GM18861 (cell line): ENCODE results near the gene PRPSAP1.
"Not testable (repeated sequence)": the region's sequence is repeated elsewhere in the genome, so short reads cannot be mapped to it uniquely, and the experiment has no call there.

ENCODE experiments used
- ATAC-seq: cut with Tn5 transposase; IDR thresholded peaks from one replicate; pipeline ENCODE4 v1.9.1; 2021; ENCODE audit not compliant: unreplicated experiment

Gene PRPSAP1

DNA sequence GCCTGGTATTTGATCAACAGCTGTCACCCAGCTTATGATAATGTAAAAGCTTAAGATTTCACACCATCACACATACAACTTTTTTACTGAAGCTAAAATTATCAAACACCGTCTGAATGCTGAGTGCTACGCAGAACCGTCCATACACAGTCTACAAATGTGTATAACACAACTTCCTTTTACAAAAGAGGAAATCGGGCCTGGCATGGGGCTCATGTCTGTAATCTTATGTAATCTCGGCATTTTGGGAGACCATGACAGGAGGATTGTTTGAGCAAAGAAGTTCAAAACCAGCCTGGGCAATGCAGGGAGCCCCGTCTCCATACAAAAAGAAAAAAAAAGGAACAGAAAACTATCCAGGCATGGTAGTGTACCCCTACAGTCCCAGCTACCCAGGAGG is 26.0 kb downstream of the PRPSAP1 start:
- ATAC-seq: no peak

DNA sequence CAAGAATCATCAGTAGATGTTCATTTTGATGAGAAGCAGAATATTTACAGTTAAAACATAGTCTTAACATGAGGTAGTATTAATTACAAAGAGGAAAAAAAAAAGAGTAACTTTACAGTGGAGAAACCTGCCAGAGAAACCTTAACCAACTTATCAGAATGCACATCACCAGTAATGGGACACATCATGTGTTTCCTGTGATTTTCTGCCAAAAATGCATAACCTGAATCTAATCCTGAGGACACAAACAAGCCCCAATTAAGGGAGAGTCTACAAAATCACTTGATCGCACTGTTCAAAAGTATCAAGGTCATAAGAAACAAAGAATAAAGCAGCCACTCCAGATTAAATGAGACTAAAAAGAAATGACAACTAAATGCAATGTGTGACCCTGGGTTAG is 27.4 kb downstream of the PRPSAP1 start:
- no peak for ATAC-seq

DNA sequence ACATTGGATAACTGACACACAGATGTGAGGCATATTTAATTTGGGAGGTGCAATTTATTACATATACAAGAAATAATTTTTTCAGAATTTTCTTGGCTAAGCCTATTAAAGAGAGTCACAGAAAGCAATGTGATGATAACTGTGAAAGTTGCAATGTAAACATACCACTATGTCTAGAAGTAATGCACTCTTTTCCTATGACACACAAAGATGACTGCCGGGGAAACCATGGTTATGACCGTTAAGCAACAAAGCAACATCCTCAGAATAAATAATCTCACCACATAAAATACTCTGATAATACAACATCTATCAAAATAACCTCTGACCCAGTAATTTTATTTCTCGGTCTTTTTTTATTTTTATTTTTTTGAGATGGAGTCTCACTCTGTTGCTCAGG is 35.1 kb downstream of the PRPSAP1 start:
- no peak for ATAC-seq

DNA sequence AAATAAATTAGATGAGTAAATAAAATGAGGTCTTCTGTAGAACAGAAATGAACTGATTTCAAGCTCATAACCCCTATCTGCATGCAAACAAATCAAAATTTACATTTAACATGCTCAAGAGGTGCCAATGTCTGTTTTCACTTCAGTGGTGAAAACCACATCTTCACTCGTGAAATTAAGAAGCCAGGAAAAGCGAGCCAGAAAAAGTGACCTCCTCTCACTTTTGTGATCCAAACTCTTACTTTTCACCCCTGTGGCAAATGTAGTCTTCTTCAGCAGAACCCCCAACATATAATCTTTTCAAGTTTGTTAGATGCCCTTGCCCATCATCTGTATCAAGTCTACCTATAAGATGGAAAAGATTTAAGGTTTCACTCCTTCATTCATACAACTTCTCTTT is 36.2 kb downstream of the PRPSAP1 start:
- ATAC-seq: no peak

DNA sequence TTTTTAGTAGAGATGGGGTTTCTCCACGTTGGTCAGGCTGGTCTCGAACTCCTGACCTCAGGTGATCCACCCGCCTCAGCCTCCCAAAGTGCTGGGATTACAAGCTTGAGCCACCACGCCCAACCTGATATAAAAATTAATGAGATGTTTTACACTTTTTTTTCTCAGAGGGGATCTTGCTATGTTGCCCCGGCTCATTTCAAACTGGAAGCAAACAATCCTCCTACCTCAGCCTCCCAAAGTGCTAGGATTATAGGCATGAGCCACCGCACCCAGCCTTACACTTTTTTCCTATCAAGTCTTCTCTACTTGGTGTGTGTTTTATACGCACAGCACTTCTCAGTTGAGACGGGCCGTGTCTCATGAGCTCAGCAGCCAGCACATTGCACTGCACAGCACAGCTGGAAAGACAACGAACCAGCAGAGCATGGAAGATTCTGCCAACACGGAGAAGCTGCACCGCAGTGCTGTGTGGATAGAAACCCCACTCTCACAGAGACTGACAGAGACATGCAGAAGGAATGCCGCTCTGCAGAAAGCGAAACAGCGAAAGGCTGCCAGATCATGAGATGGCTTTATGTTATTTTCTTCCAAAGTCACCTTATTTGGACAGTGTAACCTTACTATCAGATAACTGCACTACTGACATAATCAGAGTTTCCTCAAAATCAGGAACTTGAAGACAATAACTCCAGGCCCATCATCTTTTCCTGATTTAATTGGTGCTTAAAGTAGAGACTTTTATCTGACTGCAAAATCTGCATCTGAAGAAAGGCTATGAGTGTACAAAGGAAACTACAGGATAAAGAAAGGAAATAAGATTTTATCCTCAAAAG is 39.1 kb downstream of the PRPSAP1 start:
- no peak for ATAC-seq

DNA sequence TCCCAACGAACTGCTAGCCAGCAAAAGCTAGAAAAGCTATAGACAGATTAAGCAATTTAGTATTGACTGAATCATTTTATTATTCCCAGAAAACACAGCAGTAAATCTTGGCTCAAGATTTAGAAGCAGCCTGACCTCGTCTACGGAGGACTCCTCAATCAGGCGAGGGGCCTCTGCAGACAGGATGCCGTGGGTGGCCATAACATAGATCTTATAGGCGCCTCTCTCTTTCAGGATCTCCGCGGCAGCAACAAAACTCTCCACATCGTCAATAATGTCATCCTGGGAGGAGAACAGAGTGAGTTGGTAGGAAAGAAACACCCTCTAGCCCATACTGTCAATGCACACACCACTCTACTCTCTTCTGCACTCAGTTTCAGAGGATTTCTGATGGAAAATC is 41.0 kb downstream of the PRPSAP1 start:
- ATAC-seq: no peak

DNA sequence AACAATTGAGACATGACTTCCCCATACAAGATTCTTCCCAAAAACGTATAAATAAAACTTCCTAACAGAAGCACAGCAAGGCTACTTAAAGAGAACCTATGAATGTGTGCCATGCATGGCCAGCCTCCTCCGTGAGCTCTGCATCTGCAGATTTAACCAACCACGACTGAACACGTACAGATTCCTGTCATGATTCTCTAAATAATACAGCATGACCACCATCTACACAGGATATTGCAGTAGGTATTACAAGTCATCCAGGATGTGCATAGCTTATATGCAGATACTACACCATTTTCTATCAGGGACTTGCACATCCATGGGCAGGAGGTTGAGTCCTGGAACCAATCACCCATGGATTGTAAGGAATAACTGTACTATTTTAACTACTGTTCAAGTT is 44.3 kb downstream of the PRPSAP1 start:
- ATAC-seq: no peak

DNA sequence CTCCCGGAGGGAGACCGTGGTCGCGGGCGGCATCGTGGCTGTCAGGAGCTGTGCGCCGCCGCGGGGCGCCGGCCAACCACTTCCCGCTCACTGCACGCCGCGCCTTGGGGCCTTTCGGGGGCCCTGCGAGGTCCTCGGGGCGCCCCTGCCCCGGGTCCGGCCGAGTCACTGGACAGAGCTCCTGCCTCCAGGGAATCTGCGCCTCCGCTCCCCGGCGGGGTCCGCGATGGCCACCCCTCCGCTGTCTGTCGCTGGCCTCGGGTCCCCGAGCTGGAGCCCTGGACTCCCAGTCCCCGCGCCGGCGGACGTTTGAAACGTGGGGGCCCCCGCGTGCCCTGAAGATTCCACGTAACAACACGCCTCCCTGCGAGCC is 45.8 kb downstream of the PRPSAP1 start, which contains the start of gene QRICH2:
QRICH2 (minus strand) TSS at position 311 of the 373 bp plus-strand sequence; CDS start at position 33, 278 bp downstream.
- ATAC-seq: no peak

DNA sequence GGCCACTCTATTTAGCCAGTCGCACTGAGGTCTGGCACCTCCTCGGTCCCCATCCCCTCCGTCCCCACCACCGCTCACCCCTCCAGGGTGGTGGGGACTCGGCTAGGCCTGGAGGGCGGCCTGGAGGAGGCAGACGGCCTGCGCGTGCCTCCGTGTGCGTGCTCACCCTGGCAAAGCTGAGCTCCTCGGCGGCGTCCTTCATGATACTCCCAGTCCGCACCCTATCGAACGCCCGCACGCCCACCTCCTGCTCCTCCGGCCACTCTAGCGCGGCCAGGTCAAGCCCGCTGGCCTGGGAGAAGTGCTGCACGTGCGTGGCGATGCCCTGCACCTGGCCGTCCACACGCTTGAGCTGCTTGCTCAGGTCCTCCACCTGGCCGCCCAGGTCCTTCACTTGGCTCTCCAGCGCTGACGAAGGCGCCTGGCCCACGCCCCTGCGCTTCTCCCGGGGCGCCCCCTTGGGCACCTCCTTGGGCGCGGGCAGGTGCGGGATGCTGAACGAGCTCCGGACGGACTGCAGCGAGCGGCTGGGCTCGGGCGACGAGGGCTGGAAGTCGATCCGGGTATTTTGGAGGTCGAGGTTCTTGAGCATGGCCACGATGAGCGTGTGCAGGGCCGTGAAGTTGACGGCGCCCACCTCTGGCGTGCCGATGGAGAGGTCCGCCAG is 46.3 kb downstream of the PRPSAP1 start:
- ATAC-seq: no peak

DNA sequence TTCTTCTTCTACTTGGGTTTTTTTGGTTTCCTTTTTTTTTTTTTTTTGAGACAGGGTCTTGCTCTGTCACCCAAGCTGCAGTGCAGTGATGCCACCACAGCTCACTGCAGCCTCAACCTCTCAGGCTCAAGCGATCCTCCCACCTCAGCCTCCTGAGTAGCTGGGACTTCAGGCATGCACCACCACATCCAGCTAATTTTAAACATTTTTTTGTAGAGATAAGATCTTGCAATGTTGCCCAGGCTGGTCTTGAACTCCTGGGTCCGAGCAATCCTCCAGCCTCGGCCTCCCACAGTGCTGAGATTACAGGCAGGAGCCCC is 48.6 kb downstream of the PRPSAP1 start:
- ATAC-seq: not testable (repeated sequence)

DNA sequence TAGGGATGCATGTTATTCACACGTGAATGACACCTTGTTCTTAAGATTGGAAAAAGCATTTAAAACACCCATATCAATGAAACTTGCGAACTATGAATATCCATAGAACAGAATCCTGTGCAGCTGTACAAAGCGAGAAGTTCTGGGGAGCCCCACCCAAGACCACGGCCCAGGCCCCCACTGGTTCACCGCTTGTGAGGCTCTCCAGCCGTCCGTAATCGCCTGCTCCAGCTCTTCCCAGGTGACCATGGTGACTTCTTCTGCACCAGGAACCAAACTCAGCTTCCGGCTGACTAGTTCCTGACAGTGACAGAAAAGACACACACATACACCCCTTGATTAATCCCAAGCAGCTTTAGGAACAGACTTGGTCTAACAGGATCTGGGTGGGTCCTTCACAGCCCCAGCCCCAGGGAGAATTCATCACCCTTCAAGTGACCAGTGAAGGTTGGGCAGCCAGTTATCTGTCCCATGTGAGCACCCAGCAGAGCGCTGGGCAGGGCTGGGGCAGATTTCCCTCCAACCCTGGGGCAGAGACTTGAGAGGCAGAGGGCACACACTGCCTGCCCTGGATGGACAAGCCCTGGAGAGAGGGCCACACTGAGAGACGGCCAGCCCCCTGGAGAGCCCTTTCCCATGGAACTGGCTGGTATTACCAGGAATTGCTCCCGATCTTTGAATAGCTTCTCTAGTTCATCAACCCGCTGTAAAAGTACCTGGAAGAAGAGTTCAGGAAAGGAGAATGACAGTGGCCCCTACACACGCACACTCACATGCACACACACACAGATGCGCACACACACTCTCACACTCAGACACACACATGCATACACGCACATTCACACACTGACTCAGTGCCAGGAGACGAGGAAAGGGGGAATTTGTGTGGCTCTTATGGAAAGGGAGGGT is 49.2 kb downstream of the PRPSAP1 start:
- ATAC-seq: no peak

DNA sequence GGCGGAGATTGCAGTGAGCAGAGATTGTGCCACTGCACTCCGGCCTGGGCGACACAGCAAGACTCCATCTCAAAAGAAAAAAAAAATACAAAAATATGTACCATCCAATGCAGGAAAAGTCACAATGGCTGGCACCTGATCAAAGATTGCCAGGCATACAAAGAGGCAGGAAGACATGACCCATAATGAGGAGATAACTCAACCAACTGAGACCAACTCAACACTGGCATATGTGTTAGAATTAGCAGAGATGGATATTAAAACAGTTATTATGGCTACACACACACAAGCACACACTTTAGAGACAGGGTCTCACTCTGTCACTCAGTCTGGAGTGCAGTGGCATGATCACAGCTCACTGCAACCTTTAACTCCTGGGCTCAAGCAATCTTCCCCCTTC is 56.3 kb downstream of the PRPSAP1 start:
- no peak for ATAC-seq

DNA sequence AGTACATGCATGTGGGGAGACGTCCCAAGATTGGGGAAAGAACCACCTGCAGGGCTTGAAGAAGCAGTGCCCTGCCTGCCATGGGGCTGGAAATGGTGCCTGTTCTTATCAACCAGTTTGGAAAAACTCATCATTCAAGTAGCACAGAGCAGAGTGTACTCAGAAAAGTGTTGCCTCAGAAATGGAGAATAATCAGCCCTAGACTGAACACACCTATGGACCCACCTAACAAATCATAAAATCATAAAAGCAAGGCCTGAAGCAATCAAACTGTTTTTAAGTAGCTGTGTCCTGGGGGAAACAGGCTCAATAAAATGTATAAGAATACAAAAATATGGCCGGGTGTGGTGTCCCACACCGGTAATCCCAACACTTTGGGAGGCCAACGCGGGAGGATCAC is 56.8 kb downstream of the PRPSAP1 start:
- ATAC-seq: no peak

DNA sequence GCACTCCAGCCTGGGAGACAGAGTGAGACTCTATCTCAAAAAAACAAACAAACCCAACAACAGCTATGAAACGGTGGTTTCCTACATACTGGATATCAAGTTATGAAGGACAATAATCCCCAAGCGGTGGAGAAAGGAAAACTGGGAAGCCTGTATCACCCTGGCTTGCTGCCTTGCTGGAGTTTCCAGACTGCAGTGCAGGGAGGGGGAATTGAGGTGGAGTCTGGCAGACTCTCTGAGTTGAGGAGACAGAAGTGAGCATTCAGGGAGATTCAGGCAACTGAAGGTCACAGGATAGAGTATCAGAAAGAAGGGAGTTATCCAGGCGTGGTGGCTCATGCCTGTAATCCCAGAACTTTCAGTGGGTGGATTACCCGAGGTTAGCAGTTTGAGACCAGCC is 57.5 kb downstream of the PRPSAP1 start:
- ATAC-seq: no peak

DNA sequence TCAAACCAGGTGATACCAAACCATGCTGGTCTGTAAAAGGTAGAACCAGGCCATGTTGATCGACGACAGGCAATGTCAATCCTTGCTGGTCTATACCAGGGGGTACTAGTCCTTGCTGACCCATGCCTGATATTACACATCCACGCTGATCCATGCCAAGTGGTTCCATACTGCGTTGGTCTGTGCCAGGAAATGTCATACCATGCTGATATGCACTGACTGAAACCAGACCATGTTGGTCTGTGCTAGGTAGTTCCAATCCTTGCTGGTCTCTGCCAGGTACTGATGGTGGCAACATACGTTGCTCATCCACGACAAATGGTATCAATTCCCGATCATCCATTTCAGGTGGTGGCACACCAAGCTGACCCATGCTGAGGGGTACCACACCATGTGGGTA is 60.6 kb downstream of the PRPSAP1 start:
- no peak for ATAC-seq

DNA sequence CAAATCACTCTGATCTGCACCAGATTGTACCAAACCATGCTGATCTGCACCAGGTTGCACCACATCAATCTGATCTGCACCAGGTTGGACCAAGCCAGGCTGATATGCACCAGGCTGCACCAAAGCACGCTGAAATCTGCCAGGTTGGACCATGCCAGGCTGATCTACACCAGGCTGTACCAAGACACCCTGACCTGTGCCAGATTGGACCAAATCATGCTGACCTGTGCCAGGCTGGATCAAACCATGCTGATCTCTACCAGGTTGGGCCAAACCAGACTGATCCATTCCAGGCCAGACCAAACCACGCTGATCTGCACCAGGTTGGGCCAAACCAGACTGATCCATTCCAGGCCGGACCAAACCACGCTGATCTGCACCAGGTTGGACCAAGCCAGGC is 61.1 kb downstream of the PRPSAP1 start:
- ATAC-seq: no peak

DNA sequence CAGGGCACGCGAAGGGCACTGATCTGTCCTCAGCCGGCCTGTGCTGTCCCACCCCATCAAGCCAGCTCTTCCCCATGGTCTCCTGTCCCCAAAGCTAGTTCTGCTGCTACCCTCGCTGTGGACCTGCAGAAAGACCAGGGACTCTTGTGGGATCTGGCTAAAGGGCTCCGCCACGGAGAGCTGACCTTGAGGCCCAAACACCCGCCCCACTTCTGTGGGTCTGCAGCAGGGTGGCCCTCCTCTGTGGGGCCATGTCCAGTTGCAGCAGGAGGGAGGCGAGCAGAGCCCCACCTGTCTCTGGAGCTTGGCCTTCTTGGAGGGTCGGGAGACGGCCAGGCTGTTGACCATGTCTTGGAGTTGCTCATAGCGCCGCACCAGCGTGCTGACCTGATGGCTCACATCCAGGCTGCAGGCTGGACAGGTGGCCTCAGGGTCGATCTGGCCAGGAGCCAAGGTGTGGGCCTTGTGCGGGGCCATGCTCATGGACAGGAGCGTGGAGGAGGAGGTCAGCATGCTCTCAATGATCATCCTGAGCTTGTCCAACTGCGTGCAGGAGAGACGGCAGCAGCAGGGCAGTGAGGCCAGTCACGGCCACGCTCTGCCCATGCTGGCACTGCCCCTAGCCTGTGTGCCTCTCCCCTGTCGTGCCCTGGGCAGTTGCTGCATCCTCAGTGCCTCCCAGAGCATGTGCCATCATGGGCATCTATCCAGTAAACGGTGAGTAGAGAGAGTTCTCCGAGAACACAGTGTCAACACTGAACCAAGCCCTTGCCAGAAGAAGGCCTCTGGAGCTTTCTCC is 71.9 kb downstream of the PRPSAP1 start:
- no peak for ATAC-seq

DNA sequence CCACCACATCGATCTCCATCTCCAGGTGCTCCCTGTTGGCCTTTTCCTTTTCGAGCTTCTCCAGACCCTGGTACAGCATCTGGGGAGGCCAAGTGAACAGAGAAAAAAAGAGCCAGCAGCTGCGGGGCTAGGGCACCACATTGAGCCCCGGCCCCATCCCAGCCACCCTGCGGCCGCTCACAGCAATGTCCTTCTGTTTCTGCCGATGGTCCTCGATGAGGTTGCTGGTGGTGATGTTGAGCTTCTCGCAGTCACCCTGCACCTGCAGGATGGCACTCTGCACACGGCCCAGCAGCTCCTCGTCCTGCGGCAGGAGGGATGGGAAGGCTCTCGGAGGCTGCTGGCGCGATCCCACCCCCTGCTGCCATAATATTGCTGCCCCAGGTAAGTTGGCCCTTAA is 73.1 kb downstream of the PRPSAP1 start:
- no peak for ATAC-seq

DNA sequence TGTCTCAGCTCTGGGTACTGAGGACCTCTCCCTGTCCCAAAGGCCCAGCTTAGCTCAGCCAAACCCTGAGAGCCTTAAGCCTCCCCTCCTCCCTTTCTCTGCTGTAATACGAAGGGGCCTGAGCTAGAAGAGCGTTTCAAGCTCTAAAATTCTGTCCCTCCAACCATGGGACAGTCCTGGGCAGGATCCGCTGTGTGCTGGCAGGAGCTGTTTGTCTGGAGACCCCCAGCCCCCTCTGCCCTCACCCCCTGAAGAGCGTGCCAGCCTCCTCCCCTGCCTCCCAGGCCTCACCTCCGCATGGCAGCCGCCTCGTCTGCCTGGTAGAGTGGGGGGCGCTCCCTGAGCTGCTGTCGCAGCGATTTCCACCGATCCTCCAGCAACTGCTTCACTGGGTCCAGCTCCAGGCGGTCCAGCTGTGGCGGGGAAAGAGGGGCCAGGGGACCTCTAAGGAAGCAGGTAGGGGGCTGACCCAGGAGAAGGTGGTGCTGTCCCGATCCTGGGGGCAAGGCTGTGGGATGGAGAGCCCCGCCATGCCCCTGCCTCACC is 73.9 kb downstream of the PRPSAP1 start:
- no peak for ATAC-seq

DNA sequence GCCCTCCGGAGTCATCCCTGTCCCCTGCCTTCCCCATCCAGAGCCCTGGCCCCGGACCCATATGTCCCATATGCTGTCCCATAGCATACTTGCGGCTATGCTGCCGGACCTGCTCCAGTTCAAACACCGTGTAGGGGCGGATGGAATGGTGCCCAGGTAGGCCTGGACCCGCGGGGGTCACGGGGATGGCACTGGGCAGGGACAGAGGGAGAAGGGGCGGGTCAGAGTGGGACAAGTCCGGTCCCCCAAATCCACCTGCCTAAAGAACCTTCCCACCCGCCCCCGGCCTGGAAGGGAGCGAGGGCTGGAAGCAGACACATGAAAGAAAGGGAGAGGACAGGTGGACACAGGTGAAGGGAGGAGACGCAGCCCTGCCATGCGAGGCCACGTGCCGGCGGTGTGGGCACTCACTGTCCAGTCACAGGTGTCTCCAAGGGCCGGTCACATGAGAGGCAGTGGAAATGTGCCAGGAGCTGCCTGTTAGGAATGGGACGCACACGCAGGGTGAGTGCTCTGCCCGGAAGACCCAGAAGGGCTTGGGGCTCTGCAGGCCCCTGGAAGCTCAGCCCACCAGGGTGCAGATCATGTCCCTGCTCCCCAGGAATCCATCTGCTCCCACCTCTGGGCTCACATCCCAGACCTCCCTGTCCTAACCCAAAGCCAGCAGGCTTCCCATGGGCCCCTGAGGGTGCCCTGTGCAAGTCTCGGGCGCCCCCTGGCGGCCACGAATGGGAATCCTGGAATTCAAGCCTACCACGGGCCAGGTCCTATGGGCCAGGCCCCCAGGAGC is 74.6 kb downstream of the PRPSAP1 start:
- no peak for ATAC-seq
